OCI-LY7 (cell line): ENCODE results near the gene PHACTR3. TPM values are rescaled to one million over a fixed set of nuclear protein-coding genes. Genes with fewer than 3 reads are reported as not detected.

Experiments
- BruUV-seq: library from RNA; stranded (reverse); fragments of 400-500 nt; replicated peaks from 2 replicates; lab custom pipeline; 2021; lab: Mats Ljungman, UMichigan
- CTCF ChIA-PET: fragments of 300-600 bp; sonication (Branson Sonifier 250); formaldehyde crosslinking; loops from one replicate; lab custom pipeline; 2022; ENCODE audit warnings: antibody characterized with exemption; ENCODE audit not compliant: unreplicated experiment; lab: Charles Lee
- POLR2A ChIA-PET: fragments of 300-600 bp; sonication (Branson Sonifier 250); formaldehyde crosslinking; loops from one replicate; lab custom pipeline; 2022; ENCODE audit warnings: antibody characterized with exemption; lab: Charles Lee
- DNase-seq: peaks from one replicate; pipeline ENCODE4 v3.0.0-alpha.2; 2015; ENCODE audit warnings: low spot score
- H2AFZ ChIP-seq: fragments of 200-600 bp; sonication (generic), shearing (Covaris generic); 2 replicates; pipeline ENCODE4 v1.6.1; 2014; ENCODE audit warnings: mild to moderate bottlenecking, antibody characterized with exemption, low read length, moderate library complexity
- H3K27ac ChIP-seq: fragments of 200-600 bp; sonication (generic); 2 replicates; pipeline ENCODE4 v1.5.1; 2014; ENCODE audit warnings: mixed run types, low read depth, mild to moderate bottlenecking, moderate library complexity, low read length, inconsistent platforms; ENCODE audit not compliant: poor library complexity, severe bottlenecking
- H3K36me3 ChIP-seq: fragments of 200-600 bp; sonication (generic); 2 replicates; pipeline ENCODE4 v1.6.1; 2014; ENCODE audit warnings: mild to moderate bottlenecking, antibody characterized with exemption, low read length, moderate library complexity, mixed read lengths; ENCODE audit not compliant: insufficient read depth
- H3K4me1 ChIP-seq: fragments of 200-600 bp; sonication (generic); 2 replicates; pipeline ENCODE4 v1.5.1; 2014; ENCODE audit warnings: mild to moderate bottlenecking, low read length; ENCODE audit not compliant: insufficient read depth, poor library complexity, severe bottlenecking
- H3K4me2 ChIP-seq: fragments of 200-600 bp; sonication (generic); 2 replicates; pipeline ENCODE4 v1.6.1; 2014; ENCODE audit warnings: mild to moderate bottlenecking, low read length
- H3K4me3 ChIP-seq: fragments of 200-600 bp; sonication (generic); 2 replicates; pipeline ENCODE4 v1.5.1; 2014; ENCODE audit warnings: mild to moderate bottlenecking, low read depth, low read length; ENCODE audit not compliant: poor library complexity, severe bottlenecking
- H3K79me2 ChIP-seq: fragments of 200-600 bp; sonication (generic); 2 replicates; pipeline ENCODE4 v1.6.1; 2016; ENCODE audit warnings: low read depth, mild to moderate bottlenecking, low read length, moderate library complexity, mixed read lengths; ENCODE audit not compliant: insufficient read depth
- H3K9me2 ChIP-seq: fragments of 200-600 bp; sonication (generic); 2 replicates; pipeline ENCODE4 v1.6.1; 2016; ENCODE audit warnings: mild to moderate bottlenecking, low read length, mixed read lengths; ENCODE audit not compliant: insufficient read depth
- H3K9me3 ChIP-seq: fragments of 200-600 bp; sonication (generic); 2 replicates; pipeline ENCODE4 v1.6.1; 2014; ENCODE audit warnings: mild to moderate bottlenecking, mixed run types, low read length, mixed read lengths
- H4K20me1 ChIP-seq: fragments of 200-600 bp; sonication (generic); 2 replicates; pipeline ENCODE4 v1.6.1; 2014; ENCODE audit warnings: mild to moderate bottlenecking, antibody characterized with exemption, low read length, moderate library complexity, mixed read lengths; ENCODE audit not compliant: insufficient read depth
- CTCF ChIP-seq: fragments of 200-600 bp; sonication (generic); conservative IDR thresholded peaks from 2 replicates; pipeline ENCODE4 v1.5.1; 2014; ENCODE audit warnings: mild to moderate bottlenecking, antibody characterized with exemption, low read length, moderate library complexity, mixed read lengths
- EZH2phosphoT487 ChIP-seq: fragments of 200-600 bp; sonication (generic); IDR thresholded peaks from 2 replicates; pipeline ENCODE4 v1.6.1; 2018; ENCODE audit warnings: low read depth, borderline replicate concordance, mild to moderate bottlenecking, mixed run types, antibody characterized with exemption, low read length, moderate library complexity, mixed read lengths
- intact Hi-C: fragments of 100-400 bp; cut with micrococcal nuclease; formaldehyde crosslinking; loops from one replicate; pipeline ENCODE4 v1.10.0; 2022; ENCODE audit not compliant: unreplicated experiment
- total RNA-seq, 2 experiments: library from RNA; depleted of rRNA in 1 of 2; stranded (reverse); fragments of >200 nt in 1 of 2; shearing (Covaris generic) in 1 of 2; gene quantifications; 2 replicates each; pipeline ENCODE4 v1.2.3, GENCODE V29; 2014 to 2022

The PHACTR3 gene
- total RNA-seq, 2 experiments from 2014 or later: 0.32 TPM; not detected in 1

GRCh38 chr20:59810449-59811187, 206.3 kb downstream of the PHACTR3 start:
- DNase-seq: no peak
- TF ChIP-seq CTCF: no peak
- TF ChIP-seq EZH2phosphoT487: no peak
- Histone ChIP-seq H3K9me2 (no peaks in the 10 kb centered on the region), H3K4me2 (no peak overlapping the region), H3K4me1 (no peaks in the 10 kb centered on the region), H3K4me3 (no peak overlapping the region), H3K27ac (no peak overlapping the region), H3K36me3 (no peaks in the 10 kb centered on the region), H3K79me2 (no peaks in the 10 kb centered on the region), H3K9me3 (no peaks in the 10 kb centered on the region), H2AFZ (no peak overlapping the region), H4K20me1 (no peaks in the 10 kb centered on the region)
- no TSS peak for BruUV-seq
- ChIA-PET CTCF (no interaction called here), POLR2A (no interaction called here)
- intact Hi-C loops: no loop called here

GRCh38 chr20:59811681-59812171, 207.4 kb downstream of the PHACTR3 start:
- CTCF ChIA-PET: no interaction called here
- no TSS peak for BruUV-seq
- Histone ChIP-seq H3K4me1 (no peaks in the 10 kb centered on the region), H3K27ac (no peak overlapping the region), H3K4me2 (no peak overlapping the region), H3K9me3 (no peaks in the 10 kb centered on the region), H3K9me2 (no peaks in the 10 kb centered on the region), H3K79me2 (no peaks in the 10 kb centered on the region), H3K36me3 (no peaks in the 10 kb centered on the region), H3K4me3 (no peak overlapping the region), H4K20me1 (no peaks in the 10 kb centered on the region), H2AFZ (no peak overlapping the region)
- TF ChIP-seq EZH2phosphoT487 (no peak), CTCF (no peak)
- POLR2A ChIA-PET: no interaction called here
- no peak for DNase-seq
- intact Hi-C loops: no loop called here
